Left lung (tissue), 14 donors: ENCODE data around the gene SLC10A2. TPM values are rescaled to one million over a fixed set of nuclear protein-coding genes. Genes with fewer than 3 reads are reported as not detected.
"Not testable (repeated sequence)": the region's sequence is repeated elsewhere in the genome, so short reads cannot be mapped to it uniquely, and the experiment has no call there.

Source experiments
- ATAC-seq: fragments of 200-7000 bp; cut with Tn5 transposase; one replicate; pipeline ENCODE4 v1.9.1; 2020; ENCODE audit warnings: moderate library complexity
- DNase-seq, 4 donors: peaks; one replicate each; pipeline ENCODE4 v3.0.0-alpha.2; 2013 to 2020
- H3K27ac ChIP-seq, 2 donors: fragments of 200-600 bp; sonication (generic) in 1 of 2; one replicate each; pipeline versions ENCODE4 v1.5.0 to v1.8.0; 2020 to 2021
- H3K27me3 ChIP-seq, 2 donors: fragments of 200-600 bp; sonication (generic) in 1 of 2; one replicate each; pipeline versions ENCODE4 v1.5.0 to v1.8.0; 2020 to 2021
- H3K36me3 ChIP-seq, 2 donors: fragments of 200-600 bp; sonication (generic) in 1 of 2; one replicate each; pipeline versions ENCODE4 v1.5.0 to v1.8.0; 2020 to 2021
- H3K4me1 ChIP-seq, 2 donors: fragments of 200-600 bp; one replicate each; pipeline ENCODE4 v1.8.0; 2021
- H3K4me3 ChIP-seq, 2 donors: fragments of 200-600 bp; sonication (generic) in 1 of 2; one replicate each; pipeline versions ENCODE4 v1.5.0 to v1.8.0; 2020 to 2021; ENCODE audit warnings: mild to moderate bottlenecking in 1 of 2
- H3K9me3 ChIP-seq, 2 donors: fragments of 200-600 bp; sonication (generic) in 1 of 2; one replicate each; pipeline versions ENCODE4 v1.5.0 to v1.8.0; 2020 to 2021
- CTCF ChIP-seq, 2 donors: fragments of 200-600 bp; sonication (generic) in 1 of 2; IDR thresholded peaks; one replicate each; pipeline versions ENCODE4 v1.5.0 to v1.8.0; 2021; ENCODE audit warnings: antibody characterized with exemption in 2 of 2
- intact Hi-C, 2 donors: fragments of 100-400 bp; cut with DNase I; formaldehyde crosslinking; loops; one replicate each; pipeline versions ENCODE4 v1.11.2 to v1.14.2; 2022
- long read RNA-seq, 12 donors: library from polyadenylated mRNA in 2 of 12; unstranded in 2 of 12; transcript quantifications; one replicate each; pipeline ENCODE4 v2.0.0 and lab custom pipeline, GENCODE V29; 2019 to 2026
- polyA plus RNA-seq, 6 donors: library from polyadenylated mRNA; unstranded; fragments of 120-200 nt; gene quantifications; one replicate each; pipeline ENCODE4 v1.2.1, GENCODE V29; 2013; ENCODE audit not compliant: insufficient read length in 6 of 6
- total RNA-seq, 2 donors: library from RNA; stranded (reverse); fragmentation: NEBNext Ultra II Directional; extraction: Animal tissue kit (Norgen Biotek cat#: 25700); gene quantifications; one replicate each; pipeline ENCODE4 v1.2.1, GENCODE V29; 2021
- donor health status: DM: no; HTN: yes; CAD: no.
- donor health status: DM: no; HTN: no; CAD: no.

The SLC10A2 gene, protein sequence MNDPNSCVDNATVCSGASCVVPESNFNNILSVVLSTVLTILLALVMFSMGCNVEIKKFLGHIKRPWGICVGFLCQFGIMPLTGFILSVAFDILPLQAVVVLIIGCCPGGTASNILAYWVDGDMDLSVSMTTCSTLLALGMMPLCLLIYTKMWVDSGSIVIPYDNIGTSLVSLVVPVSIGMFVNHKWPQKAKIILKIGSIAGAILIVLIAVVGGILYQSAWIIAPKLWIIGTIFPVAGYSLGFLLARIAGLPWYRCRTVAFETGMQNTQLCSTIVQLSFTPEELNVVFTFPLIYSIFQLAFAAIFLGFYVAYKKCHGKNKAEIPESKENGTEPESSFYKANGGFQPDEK
- total RNA-seq (not detected), polyA plus RNA-seq (10 to 100 TPM in 3 of 6 donors, 1 to 10 TPM in 3; 6.8 to 15.0 (median 9.3) TPM)
- long read RNA-seq, donor 1, partial matches to known transcripts, result 0 of 4 reads
- long read RNA-seq, donor 1, other reads (novel, unspliced or antisense), result 0 of 4 reads
- long read RNA-seq, donor 2, partial matches to known transcripts, result 0 of 1 reads
- long read RNA-seq, donor 2, other reads (novel, unspliced or antisense), result 0 of 1 reads
- long read RNA-seq, donor 3, partial matches to known transcripts, result 0 of 3 reads
- long read RNA-seq, donor 3, other reads (novel, unspliced or antisense), result 0 of 3 reads
- long read RNA-seq, donor 4, result 0 reads
- long read RNA-seq, donor 5, partial matches to known transcripts, result 0 of 4 reads
- long read RNA-seq, donor 5, other reads (novel, unspliced or antisense), result 0 of 4 reads
- long read RNA-seq, donor 6, transcript SLC10A2-201 (6 exons, 3,779 nt), result major isoform, 5 of 5 reads
- long read RNA-seq, donor 6, partial matches to known transcripts, result 0 of 5 reads
- long read RNA-seq, donor 6, other reads (novel, unspliced or antisense), result 0 of 5 reads
- long read RNA-seq, donor 7, partial matches to known transcripts, result 0 of 3 reads
- long read RNA-seq, donor 7, other reads (novel, unspliced or antisense), result 0 of 3 reads
- long read RNA-seq, donor 8, partial matches to known transcripts, result 0 of 3 reads
- long read RNA-seq, donor 8, other reads (novel, unspliced or antisense), result 0 of 3 reads
- long read RNA-seq, donor 9, result 0 reads
- long read RNA-seq, donor 10, result 0 reads
- long read RNA-seq, donor 11, result 0 reads
- long read RNA-seq, donor 12, partial matches to known transcripts, result 0 of 1 reads
- long read RNA-seq, donor 12, other reads (novel, unspliced or antisense), result 0 of 1 reads

- Histone ChIP-seq H3K27ac (no peak within 1 kb of the TSS), H3K27me3 (no peaks in the 10 kb centered on the region), H3K9me3 (no peaks in the 10 kb centered on the region), H3K36me3 (no peaks in the 10 kb centered on the region), H3K4me3 (no peak within 1 kb of the TSS), H3K4me1 (no peaks in the 10 kb centered on the region)
- TF ChIP-seq CTCF (IDR thresholded peaks at IDR 0.05), result no peak
- DNase-seq (peak in 1 of 4 donors; percentile 3), ATAC-seq (no peak)
- intact Hi-C loops, result no loop called here
Measured at GRCh38 chr13:103066079-103066780, at the start of gene SLC10A2. Gene SLC10A2 (minus strand): TSS chr13:103066417. CDS start chr13:103066249, 168 bp downstream.

- intact Hi-C loops, result no loop called here
- Histone ChIP-seq H3K4me3 (no peak overlapping the region), H3K4me1 (no peaks in the 10 kb centered on the region), H3K36me3 (no peaks in the 10 kb centered on the region), H3K27me3 (no peaks in the 10 kb centered on the region), H3K9me3 (no peaks in the 10 kb centered on the region), H3K27ac (no peak overlapping the region)
- DNase-seq (no peak), ATAC-seq (no peak)
- no peak for TF ChIP-seq CTCF (IDR thresholded peaks at IDR 0.05)
Measured at GRCh38 chr13:103107580-103107979, 41.4 kb upstream of the SLC10A2 start.

DNA sequence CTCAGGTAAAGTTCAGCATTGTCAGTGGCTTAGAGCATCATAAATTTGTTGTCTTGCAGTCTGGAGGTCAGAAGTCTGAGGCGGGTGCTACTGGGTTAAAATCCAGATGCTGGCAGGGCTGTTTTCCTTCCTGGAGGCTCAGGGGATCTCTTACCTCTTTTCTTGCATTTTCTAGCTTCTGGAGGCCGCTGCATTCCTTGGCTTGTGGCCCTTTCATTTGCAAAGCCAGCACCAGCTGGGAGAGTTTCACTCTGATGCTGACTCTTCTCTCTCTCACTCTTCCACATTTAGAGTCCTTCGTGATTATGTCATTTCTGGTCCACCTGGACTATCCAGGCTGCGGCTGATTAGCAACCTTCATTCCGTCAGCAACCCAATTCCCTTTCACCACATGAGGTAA lies 38.1 kb upstream of the SLC10A2 start:
- Histone ChIP-seq H3K27me3 (no peaks in the 10 kb centered on the region), H3K4me3 (no peak overlapping the region), H3K9me3 (no peaks in the 10 kb centered on the region), H3K27ac (no peak overlapping the region), H3K36me3 (no peaks in the 10 kb centered on the region), H3K4me1 (no peaks in the 10 kb centered on the region)
- intact Hi-C loops, result no loop called here
- DNase-seq (no peak), ATAC-seq (no peak)
- no peak for TF ChIP-seq CTCF (IDR thresholded peaks at IDR 0.05)

DNA sequence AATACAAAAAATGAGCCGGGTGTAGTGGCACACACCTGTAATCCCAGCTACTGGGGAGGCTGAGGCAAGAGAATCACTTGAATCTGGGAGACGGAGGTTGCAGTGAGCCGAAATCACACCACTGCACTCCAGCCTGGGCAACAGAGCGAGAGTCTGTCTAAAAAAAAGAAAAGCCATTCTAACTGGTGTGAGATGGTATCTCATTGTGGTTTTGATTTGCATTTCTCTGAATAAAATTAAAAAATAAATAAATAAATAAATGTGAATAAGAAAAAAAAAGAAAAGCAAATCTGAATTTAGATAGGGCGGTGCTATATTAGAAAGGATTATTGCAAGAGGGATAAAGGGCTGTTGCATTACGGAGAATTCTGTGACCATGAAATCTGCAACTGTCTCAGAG lies 37.2 kb upstream of the SLC10A2 start:
- H3K27ac ChIP-seq, H3K9me3 ChIP-seq, ATAC-seq, H3K4me3 ChIP-seq, H3K36me3 ChIP-seq, intact Hi-C loops, DNase-seq, H3K27me3 ChIP-seq, H3K4me1 ChIP-seq: not testable (repeated sequence)

DNA sequence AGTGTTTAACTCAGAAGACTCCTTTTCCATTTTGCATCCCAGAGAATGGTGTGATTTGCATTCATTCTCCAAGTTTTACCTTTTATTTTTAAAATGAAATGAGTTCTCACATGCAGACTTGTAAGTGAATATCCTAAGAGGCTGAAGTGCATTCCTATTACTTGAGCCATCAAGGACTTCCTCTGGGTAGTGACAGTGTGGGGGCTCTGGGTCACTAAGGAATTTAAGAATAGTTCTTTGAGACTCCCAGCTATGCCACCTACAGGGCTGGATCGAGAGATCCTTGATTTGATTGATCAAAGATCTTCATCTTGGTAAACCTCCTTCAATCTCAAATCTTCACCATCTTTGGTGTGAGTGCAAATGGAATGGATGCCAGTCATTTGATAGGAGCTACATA lies 36.3 kb upstream of the SLC10A2 start:
- Histone ChIP-seq H3K4me3 (no peak overlapping the region), H3K9me3 (no peaks in the 10 kb centered on the region), H3K36me3 (no peaks in the 10 kb centered on the region), H3K27me3 (no peaks in the 10 kb centered on the region), H3K27ac (no peak overlapping the region), H3K4me1 (no peaks in the 10 kb centered on the region)
- ATAC-seq (no peak), DNase-seq (no peak)
- intact Hi-C loops, result no loop called here
- no peak for TF ChIP-seq CTCF (IDR thresholded peaks at IDR 0.05)
